Right kidney (tissue), 9 donors: ENCODE measurements around the gene DENND1C.

Experiments used
- DNase-seq: peaks from one replicate; pipeline ENCODE4 v3.0.0-alpha.2; 2016
- long read RNA-seq, 8 donors: transcript quantifications; one replicate each; lab custom pipeline, GENCODE V29; 2026

The DENND1C gene, protein sequence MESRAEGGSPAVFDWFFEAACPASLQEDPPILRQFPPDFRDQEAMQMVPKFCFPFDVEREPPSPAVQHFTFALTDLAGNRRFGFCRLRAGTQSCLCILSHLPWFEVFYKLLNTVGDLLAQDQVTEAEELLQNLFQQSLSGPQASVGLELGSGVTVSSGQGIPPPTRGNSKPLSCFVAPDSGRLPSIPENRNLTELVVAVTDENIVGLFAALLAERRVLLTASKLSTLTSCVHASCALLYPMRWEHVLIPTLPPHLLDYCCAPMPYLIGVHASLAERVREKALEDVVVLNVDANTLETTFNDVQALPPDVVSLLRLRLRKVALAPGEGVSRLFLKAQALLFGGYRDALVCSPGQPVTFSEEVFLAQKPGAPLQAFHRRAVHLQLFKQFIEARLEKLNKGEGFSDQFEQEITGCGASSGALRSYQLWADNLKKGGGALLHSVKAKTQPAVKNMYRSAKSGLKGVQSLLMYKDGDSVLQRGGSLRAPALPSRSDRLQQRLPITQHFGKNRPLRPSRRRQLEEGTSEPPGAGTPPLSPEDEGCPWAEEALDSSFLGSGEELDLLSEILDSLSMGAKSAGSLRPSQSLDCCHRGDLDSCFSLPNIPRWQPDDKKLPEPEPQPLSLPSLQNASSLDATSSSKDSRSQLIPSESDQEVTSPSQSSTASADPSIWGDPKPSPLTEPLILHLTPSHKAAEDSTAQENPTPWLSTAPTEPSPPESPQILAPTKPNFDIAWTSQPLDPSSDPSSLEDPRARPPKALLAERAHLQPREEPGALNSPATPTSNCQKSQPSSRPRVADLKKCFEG
- long read RNA-seq, donor 1 = 0 reads
- long read RNA-seq, donor 2 = 0 reads
- long read RNA-seq, donor 3 = 0 reads
- long read RNA-seq, donor 4 = 0 reads
- long read RNA-seq, donor 5 = 0 reads
- long read RNA-seq, donor 6 = 0 reads
- long read RNA-seq, donor 7 = 0 reads
- long read RNA-seq, donor 8 = 0 reads

DNA sequence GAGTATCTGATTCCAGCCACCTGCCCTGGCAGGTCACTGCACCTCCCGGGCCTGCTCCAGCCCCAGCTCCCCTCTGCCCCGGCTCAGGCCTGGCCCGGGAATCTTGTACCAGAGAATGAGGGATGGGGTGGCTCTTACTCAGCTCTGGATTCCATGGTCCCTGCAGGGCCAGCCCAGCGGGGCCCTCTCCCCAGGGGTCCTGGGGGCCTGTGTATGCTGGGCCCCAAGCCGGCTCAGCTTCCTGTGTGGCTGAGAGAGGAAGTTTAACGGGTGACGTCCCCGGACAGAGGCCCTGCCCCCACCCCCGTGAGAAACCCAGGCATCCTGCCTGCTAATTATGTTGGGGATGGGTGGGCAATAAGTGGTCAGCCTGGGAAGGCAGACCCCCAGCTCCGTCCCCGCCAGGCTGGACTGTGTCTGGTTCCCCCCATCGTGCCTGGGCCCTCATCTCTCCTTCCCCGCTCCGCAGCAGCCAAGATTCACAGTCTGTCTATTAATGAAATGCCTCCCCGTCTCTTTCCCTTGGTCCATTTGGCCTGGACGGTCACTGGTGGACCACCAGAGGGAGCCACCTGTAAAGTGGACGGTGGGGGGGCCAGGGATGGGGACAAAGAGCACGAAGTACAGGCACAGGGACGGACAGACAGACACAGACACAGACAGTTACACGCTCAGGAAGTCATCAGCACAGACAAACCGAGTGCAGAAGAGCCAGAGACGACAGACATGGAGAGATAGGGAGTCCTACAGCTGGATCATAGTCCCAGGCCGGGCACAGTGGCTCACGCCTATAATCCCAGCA, at the start of gene DENND1C:
Gene DENND1C (minus strand): TSS at position 247 of the 802 bp plus-strand sequence. CDS start 92 bp downstream, at position 155.
- no peak for DNase-seq

DNA sequence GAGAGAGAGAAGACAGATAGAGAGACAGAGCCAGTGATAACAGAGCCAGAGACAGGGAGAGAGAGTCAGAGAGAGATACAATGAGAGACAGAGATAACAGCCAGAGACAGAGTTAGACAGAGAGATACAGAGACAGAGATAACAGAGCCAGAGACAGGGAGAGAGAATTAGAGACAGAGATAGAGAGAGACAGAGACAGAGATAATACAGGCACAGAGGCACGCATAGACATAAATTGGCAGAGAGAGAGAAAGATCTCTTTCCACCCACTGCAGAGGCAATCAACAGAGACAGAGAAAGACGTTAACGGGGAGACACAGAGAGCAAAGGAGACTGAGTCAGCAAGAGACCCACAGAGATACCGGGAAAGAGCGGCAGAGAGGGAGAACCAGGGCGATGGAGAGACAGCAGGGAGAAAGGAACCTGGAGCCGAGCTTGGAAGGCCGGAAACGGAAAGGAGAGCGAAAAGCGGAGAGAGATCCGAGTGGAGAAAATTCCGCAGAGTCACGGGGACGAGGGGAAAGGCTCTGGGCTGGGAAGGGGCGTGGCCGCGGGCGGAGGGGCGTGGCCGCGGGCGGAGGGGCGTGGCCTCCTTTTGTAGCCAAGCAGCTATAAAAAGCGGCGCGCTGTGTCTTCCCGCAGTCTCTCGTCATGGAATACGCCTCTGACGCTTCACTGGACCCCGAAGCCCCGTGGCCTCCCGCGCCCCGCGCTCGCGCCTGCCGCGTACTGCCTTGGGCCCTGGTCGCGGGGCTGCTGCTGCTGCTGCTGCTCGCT, 49.0 kb upstream of the DENND1C start, which contains the start of gene TNFSF9:
Gene TNFSF9 (plus strand): TSS at position 641 of the 777 bp plus-strand sequence. CDS start 11 bp downstream, at position 652.
- DNase-seq = peak; percentile 89

DNA sequence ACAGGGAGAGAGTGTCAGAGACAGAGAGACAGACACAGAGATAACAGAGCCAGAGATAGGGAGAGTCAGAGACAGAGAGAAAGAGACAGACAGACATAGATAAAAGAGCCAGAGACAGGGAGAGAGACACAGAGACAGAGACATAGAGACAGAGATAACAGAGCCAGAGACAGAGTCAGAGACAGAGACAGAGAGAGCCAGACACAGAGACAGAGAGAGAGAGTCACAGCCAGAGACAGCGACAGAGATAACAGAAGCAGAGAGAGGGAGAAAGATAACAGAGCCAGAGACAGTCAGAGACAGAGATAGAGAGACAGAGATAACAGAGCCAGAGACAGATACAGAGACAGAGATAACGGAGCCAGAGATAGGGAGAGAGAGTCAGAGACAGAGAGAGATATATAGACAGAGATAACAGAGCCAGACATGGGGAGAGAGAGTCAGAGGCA, 48.4 kb upstream of the DENND1C start:
- no peak for DNase-seq

DNA sequence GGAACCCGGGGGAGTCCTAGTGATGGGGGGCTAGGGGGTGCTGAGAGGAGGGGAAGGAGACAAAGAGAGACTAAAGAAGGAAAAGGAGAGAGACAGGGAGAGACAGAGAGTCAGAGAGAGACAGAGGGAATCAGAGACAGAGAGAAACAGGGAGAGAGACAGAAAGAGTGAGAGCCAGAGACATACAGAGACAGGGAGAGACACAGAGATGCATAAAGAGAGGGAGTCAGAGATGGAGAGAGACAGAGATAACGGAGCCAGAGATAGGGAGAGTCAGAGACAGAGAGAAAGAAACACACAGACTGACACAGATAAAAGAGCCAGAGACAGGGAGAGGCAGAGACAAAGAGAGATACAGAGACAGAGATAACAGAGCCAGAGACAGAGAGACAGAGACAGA, 47.8 kb upstream of the DENND1C start:
- DNase-seq = no peak

DNA sequence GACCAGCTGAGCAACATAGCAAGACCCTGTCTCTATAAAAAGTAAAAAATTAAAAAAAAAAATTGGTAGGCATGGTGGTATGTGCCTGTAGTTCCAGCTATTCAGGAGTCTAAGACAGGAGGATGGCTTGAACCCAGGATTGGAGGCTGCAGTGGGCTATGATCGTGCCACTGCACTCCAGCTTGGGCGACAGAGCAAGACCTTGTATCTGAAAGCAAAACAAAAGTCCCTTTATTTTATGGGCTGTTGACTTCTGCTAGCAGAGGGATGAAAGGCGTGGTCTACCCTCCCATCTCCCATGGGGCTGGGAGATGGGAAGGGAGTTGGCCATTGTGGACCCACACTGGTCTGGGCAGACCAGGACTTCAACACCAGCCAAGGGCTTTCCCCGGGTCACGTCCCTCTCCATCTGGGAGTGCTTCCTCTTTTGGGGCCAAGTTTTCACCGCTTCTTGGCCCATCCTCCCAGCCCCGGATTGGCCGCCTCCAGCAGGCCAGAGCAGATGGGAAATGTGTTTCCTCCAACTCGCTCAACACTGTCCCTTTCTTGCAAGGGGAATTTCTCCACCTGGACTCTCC, 47.0 kb upstream of the DENND1C start:
- DNase-seq = no peak

DNA sequence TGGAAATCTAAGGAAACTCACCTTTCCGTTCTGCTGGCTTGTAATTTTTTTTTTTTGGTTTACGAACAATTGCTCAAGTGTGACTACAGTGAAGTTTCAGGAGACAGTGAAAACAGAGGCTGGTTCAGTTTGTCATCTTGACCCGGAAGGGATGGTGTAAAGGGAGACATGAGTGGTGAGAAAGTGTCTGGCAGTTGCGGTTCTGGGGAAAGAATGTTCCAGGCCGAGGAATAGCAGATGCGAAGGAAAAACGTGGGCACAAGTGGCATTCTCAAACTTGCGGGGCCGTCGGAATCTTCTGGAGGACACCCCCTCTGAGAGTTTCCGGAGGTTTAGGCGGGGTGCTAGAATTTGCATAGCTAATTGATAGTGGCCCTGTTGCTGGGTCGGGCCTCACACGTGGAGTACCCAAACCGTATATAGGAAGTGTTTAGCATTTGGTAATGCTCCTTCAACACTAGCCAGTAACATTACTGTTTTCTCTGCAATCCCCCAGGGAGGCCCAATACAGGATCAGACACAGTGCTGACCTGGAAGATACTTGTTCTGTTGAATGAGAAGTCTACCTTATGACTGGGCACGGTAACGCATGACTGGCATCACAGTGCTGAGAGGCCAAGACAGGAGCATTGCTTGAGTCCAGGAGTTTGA, 46.4 kb upstream of the DENND1C start:
- no peak for DNase-seq

DNA sequence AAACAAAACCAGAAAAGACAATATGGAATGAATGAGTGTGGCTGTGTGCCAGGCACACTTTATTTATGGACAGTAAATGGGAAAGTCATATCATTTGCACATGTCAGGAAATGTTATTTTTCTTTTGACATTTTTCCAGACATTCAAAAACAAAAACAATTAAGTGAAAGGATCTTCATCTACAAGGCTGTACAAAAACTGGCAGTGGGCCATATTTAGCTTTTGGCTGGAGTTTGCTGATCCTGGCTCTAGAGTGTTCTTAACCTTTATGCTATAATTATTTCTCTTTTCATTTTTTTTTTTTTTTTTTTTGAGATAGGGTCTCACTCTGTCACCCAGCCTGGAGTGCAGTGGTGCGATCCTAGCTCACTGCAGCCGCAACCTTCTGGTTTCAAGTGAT, 42.7 kb upstream of the DENND1C start:
- no peak for DNase-seq

DNA sequence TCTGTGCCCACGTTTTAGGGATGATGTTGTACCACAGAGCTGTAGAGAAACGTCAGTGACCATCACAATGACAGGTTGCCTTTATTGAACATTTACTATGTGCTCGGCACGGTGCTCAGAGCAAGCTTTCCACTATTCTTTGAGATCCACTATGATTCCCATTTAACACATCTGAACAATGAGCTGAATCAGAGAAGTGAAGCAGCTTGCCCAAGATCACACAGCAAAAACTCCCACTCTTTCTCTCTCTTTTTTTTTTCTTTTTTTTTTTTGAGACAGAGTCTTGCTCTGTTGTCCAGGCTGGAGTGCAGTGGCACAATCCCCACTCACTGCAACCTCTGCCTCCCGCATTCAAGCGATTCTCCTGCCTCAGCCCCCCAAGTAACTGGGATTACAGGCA, 41.1 kb upstream of the DENND1C start:
- DNase-seq = no peak

DNA sequence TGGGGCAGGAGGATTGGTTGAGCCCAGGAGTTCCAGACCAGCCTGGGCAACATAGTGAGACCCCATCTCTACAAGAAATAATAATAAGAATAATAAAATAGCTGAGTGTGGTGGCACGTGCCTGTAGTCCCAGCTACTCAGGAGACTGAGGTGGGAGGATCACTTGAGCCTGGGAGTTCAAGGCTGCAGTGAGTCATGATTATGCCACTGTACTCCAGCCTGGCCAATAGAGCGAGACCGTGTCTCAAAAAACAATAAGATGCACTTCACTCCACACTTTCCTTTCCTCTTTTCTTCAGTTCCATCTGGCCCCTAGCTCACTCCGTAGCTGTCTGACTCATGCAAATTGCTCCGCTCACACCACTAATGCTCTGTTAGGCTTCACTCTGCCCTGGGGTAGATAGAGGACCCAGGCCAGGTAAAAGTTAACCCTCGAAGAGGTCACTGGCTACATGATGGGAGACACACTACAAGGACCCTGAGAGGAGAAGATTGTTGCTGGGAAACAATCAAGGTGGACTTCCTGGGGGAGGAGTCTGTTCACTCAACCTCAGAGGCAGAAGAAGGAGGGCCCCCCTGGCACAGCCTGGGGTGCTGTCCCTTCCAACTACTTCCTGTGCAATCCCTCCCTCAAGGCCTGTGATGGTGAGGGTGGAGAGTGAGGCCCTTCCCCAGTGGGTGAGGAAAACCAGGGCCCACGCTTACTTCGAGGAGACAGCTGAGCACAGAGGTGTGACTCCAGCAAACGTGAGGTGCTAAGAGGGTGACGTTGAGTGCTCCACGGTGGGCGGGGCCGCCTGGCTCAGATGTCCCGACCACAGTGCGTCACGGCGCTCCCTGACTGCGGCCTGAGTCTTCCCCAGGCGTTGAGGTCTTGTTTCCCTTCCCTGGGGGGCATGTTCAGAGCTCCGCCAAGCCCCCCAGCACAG, 40.4 kb upstream of the DENND1C start:
- DNase-seq = no peak

DNA sequence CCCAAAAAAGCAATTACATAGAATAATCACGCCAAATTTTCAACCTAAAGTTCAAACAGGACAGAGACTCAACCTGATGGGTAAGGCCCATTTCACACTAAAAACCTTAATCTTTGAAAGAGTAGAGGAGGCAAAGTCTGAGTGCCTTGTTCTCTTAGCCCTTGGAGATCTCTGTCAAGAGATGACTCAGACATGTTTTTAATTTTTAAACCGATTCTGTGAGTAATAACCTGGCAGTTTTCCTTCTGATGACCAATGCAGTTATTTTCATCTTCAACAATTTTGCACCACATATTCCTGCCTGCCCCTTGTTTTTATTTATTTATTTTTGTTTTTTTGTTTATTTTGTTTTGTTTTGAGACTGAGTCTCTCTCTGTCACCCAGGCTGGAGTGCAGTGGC, 37.7 kb upstream of the DENND1C start:
- no peak for DNase-seq

DNA sequence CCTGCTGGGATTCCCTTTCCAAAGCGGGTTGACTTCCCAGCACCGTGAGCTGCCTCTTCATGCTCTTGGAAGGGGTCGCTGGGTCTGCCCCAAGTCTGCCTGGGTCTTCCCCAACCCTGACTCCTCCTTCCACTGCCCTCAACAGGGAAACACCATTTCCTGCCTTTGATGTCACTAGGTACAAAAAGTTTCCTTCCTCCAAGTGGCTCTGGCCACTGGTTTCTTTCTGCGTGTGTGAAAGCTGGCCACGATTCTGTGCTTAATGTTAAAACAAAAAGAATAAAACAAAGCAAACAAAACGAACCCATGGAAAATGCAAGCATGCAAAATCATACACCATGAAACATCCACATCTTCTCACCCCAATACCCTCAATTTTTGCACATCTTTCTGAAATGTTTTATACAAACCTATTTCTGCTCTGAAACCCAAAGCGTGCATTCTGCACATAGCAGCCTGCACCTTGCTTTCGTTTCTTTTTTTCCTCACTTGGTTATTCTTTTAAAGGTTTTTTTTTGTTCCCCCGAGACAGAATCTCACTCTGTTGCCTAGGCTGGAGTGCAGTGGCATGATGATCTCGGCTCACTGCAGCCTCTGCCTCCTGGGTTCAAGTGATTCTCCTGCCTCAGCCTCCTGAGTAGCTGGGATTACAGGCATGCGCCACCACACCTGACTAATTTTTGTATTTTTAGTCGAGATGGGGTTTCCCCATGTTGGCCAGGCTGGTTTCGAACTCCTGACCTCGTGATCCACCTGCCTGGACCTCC, 36.7 kb upstream of the DENND1C start:
- no peak for DNase-seq

DNA sequence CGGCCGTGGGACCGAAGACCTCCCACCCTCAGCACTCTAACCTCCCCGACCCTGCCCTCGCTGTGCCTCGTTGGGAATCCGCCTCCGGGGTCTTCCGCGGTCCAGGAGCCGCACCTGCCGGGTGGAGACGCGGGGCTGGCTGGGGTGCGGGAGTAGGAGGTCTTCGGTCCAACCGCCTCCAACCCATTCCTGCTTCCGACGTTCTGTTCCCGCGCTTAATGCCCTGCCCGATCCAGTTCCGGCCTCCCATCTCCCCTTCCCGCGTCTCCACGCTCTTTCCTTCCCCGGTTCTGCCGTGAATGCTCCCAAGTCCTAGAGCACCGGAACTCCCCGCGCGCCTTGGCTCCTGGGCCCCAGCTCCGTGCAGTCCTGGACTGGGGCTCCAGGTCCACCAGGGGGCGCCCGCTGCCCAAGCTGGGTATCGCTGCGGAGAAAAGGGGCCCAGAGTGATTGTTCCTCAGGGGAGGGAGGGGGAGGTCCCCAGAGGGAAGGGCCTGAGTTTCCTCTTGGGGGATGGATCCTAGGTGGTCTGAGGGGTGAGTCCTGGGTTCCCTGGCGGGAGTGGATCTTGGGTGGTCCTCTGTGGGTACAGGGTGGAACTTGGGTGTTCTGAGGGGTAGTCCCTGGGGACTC, 35.2 kb upstream of the DENND1C start:
- peak; percentile 85 for DNase-seq

DNA sequence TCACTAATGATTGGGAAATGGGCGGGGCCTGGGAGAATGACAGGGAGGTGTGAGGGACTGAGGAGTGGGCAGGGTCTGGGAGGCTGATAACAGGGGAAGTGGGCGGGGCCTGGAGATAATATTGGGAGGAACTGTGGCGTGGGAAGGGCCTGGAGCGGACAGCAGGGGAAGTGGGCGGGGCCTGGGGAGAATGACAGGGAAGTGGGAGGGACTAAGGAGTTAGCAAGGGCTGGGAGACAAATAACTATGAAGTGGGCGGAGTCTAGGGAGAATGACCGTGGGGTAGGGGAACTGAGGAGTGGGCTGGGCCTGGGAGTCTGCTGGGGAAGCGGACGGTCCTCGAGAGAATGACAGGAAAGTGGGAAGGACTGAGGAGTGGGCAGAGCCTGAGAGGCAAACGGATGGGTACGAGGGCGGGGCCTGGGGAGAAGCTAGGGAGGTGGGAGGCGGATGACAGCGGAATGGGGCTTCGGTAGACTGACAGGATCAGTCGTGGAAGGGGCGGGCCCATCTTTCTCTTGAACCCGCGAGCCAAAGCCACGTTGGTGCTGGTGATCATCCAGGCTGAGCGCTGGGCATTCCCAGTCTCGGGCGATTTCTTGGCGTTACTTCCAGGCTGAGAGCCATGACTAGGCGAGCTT, 34.6 kb upstream of the DENND1C start:
- DNase-seq = peak; percentile 85

DNA sequence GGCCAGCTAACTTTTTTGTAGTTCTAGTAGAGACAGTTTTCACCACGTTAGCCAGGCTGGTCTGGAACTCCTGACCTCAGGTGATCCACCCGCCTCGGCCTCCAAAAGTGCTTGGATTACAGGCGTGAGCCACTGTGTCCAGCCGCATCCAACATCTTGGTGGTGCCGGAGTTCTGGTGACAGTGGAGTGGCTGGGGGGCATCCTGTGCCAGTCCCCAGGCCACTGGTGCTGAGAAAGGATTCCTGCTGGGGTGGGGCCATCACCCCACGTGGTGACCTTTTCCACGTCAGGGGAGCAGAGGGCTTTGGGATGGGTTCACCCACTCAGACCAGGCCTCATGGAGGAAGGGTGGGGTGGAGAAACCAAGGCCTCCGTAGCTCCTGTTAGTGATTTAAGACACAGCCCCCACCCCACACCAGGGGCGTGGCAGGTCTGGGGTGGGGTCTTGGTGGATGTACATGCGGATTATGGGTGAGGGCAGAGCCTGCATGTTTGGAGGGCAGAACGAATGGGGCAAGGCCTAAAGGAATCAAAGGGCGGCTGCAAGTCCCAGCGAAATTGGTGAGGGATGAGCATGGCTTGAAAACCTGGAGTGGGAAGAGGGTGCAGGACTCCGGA, 33.4 kb upstream of the DENND1C start:
- DNase-seq = no peak

DNA sequence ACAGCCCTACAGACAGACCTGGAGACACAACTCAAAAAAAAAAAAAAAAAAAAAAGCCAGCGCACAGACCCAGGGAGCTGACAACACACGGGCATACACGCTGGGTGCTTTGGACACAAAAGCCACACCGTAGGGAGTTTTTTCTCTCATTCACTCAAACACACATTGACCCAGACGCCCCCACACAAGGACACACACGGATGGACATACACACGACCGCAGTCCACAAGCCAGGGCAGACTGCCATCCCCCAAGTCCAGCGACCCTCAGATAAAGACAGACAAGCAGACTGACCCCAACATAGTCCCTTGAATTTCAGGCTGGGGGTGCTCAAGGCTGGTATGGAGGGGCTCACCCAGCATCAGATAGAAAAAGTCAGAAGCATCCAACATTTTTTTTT, 32.5 kb upstream of the DENND1C start:
- no peak for DNase-seq

DNA sequence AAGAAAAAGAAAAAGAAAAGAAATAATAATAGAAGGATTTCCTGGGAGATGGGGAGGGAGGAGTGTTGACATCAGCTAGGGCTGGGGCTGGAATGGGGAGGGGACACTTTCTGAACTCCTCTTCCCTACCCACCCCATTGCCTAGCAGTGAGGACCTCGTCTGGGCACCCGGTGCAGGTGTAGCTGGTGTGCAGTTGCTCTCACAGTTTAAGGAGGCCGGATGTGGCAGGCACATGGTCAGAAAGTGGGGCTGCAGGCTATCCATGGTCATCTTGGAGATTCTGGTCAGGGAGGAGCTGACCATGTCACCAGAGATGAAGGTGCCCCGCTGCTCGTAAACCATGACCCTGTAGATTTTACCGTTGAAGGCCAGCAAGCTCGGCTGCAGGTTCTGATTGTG, 29.0 kb upstream of the DENND1C start:
- no peak for DNase-seq
